T-helper 2 cell treated with Interferon-gamma antibody and Interleukin-4, amounts not matched to agents 5 μg/mL and 100 μg/mL, for 36 hours (primary cell): Measurements from ENCODE around the gene SCYL1.
A peak's percentile ranks its signal among the peaks of the same experiment; 100 is the strongest.

Experiments used
- DNase-seq: peaks from one replicate; pipeline ENCODE4 v3.0.0; 2021; ENCODE audit warnings: low spot score
- H3K27ac Mint-ChIP-seq: one replicate; pipeline ENCODE4 v1.8.0; 2021; ENCODE audit warnings: mild to moderate bottlenecking, mixed read lengths
- H3K27me3 Mint-ChIP-seq: one replicate; pipeline ENCODE4 v1.8.0; 2021; ENCODE audit warnings: low read depth, mixed read lengths
- H3K36me3 Mint-ChIP-seq: one replicate; pipeline ENCODE4 v1.8.0; 2021; ENCODE audit warnings: low read depth, mixed read lengths
- H3K4me1 Mint-ChIP-seq: one replicate; pipeline ENCODE4 v1.8.0; 2021; ENCODE audit warnings: low read depth, mixed read lengths
- H3K4me3 Mint-ChIP-seq: one replicate; pipeline ENCODE4 v1.8.0; 2022; ENCODE audit warnings: mild to moderate bottlenecking, moderate library complexity, mixed read lengths
- H3K9me3 Mint-ChIP-seq: one replicate; pipeline ENCODE4 v1.8.0; 2021; ENCODE audit warnings: mixed read lengths

SCYL1 gene

GRCh38 chr11:65524741-65525545 is at the start of gene SCYL1:
Gene SCYL1, plus strand, starts transcription at chr11:65525083. Its CDS starts 71 bp downstream, at chr11:65525154.
- Mint-ChIP-seq H3K27ac (peak within 1 kb of the TSS; percentile 74), H3K4me1 (peaks cover 37% of the 10 kb centered on the region), H3K36me3 (peaks cover 15% of the 10 kb centered on the region), H3K9me3 (no peaks in the 10 kb centered on the region), H3K27me3 (no peaks in the 10 kb centered on the region), H3K4me3 (peak within 1 kb of the TSS; percentile 86)
- peak; percentile 72 for DNase-seq

GRCh38 chr11:65476632-65477148 is 48.2 kb upstream of the SCYL1 start:
- peak overlapping the region; percentile 100 for H3K27ac Mint-ChIP-seq
- H3K4me1 Mint-ChIP-seq = peaks cover 23% of the 10 kb centered on the region
- H3K4me3 Mint-ChIP-seq = peak overlapping the region; percentile 97
- no peak for DNase-seq
- H3K9me3 Mint-ChIP-seq = no peaks in the 10 kb centered on the region
- no peaks in the 10 kb centered on the region for H3K27me3 Mint-ChIP-seq
- no peaks in the 10 kb centered on the region for H3K36me3 Mint-ChIP-seq

GRCh38 chr11:65477149-65477965 is 47.5 kb upstream of the SCYL1 start:
- peak; percentile 95 for DNase-seq
- H3K4me1 Mint-ChIP-seq = peaks cover 18% of the 10 kb centered on the region
- H3K36me3 Mint-ChIP-seq = no peaks in the 10 kb centered on the region
- H3K27me3 Mint-ChIP-seq = peaks cover 2% of the 10 kb centered on the region
- no peaks in the 10 kb centered on the region for H3K9me3 Mint-ChIP-seq
- peak overlapping the region; percentile 100 for H3K27ac Mint-ChIP-seq
- peak overlapping the region; percentile 97 for H3K4me3 Mint-ChIP-seq

GRCh38 chr11:65478388-65479183 is 46.3 kb upstream of the SCYL1 start:
- Mint-ChIP-seq H3K4me3 (peak overlapping the region; percentile 43), H3K36me3 (no peaks in the 10 kb centered on the region), H3K27me3 (peaks cover 4% of the 10 kb centered on the region), H3K9me3 (no peaks in the 10 kb centered on the region), H3K27ac (peak overlapping the region; percentile 65), H3K4me1 (peaks cover 18% of the 10 kb centered on the region)
- DNase-seq = no peak

- no peaks in the 10 kb centered on the region for H3K9me3 Mint-ChIP-seq
- DNase-seq = no peak
- H3K27me3 Mint-ChIP-seq = peaks cover 4% of the 10 kb centered on the region
- no peaks in the 10 kb centered on the region for H3K36me3 Mint-ChIP-seq
- peaks cover 18% of the 10 kb centered on the region for H3K4me1 Mint-ChIP-seq
- H3K4me3 Mint-ChIP-seq = peak overlapping the region; percentile 12
- peak overlapping the region; percentile 46 for H3K27ac Mint-ChIP-seq
These were observed 45.4 kb upstream of the SCYL1 start for GRCh38 chr11:65479184-65480145.

- peaks cover 4% of the 10 kb centered on the region for H3K27me3 Mint-ChIP-seq
- no peak overlapping the region for H3K4me3 Mint-ChIP-seq
- no peaks in the 10 kb centered on the region for H3K36me3 Mint-ChIP-seq
- H3K9me3 Mint-ChIP-seq = no peaks in the 10 kb centered on the region
- H3K4me1 Mint-ChIP-seq = peaks cover 16% of the 10 kb centered on the region
- H3K27ac Mint-ChIP-seq = no peak overlapping the region
- no peak for DNase-seq
These were observed 42.5 kb upstream of the SCYL1 start for GRCh38 chr11:65482306-65482850.

- no peaks in the 10 kb centered on the region for H3K9me3 Mint-ChIP-seq
- H3K27me3 Mint-ChIP-seq = peaks cover 4% of the 10 kb centered on the region
- DNase-seq = no peak
- H3K27ac Mint-ChIP-seq = no peak overlapping the region
- H3K4me1 Mint-ChIP-seq = peaks cover 18% of the 10 kb centered on the region
- H3K36me3 Mint-ChIP-seq = no peaks in the 10 kb centered on the region
- H3K4me3 Mint-ChIP-seq = no peak overlapping the region
These were observed 39.0 kb upstream of the SCYL1 start for GRCh38 chr11:65485920-65486219.

- H3K36me3 Mint-ChIP-seq = no peaks in the 10 kb centered on the region
- DNase-seq = no peak
- H3K27ac Mint-ChIP-seq = no peak overlapping the region
- peaks cover 4% of the 10 kb centered on the region for H3K27me3 Mint-ChIP-seq
- no peaks in the 10 kb centered on the region for H3K9me3 Mint-ChIP-seq
- H3K4me1 Mint-ChIP-seq = peaks cover 18% of the 10 kb centered on the region
- H3K4me3 Mint-ChIP-seq = no peak overlapping the region
These were observed 38.1 kb upstream of the SCYL1 start for GRCh38 chr11:65486570-65487466.

GRCh38 chr11:65487467-65488272 is 37.2 kb upstream of the SCYL1 start:
- H3K27me3 Mint-ChIP-seq = no peaks in the 10 kb centered on the region
- no peak for DNase-seq
- H3K9me3 Mint-ChIP-seq = no peaks in the 10 kb centered on the region
- H3K4me3 Mint-ChIP-seq = no peak overlapping the region
- peak overlapping the region; percentile 20 for H3K27ac Mint-ChIP-seq
- no peaks in the 10 kb centered on the region for H3K36me3 Mint-ChIP-seq
- H3K4me1 Mint-ChIP-seq = peaks cover 24% of the 10 kb centered on the region

- Mint-ChIP-seq H3K27ac (no peak overlapping the region), H3K27me3 (no peaks in the 10 kb centered on the region), H3K4me3 (no peak overlapping the region)
These were observed 36.4 kb upstream of the SCYL1 start for GRCh38 chr11:65488273-65489034.

More at GRCh38 chr11:65488273-65489034, 36.4 kb upstream of the SCYL1 start:
- DNase-seq = no peak
- H3K9me3 Mint-ChIP-seq = no peaks in the 10 kb centered on the region
- peaks cover 32% of the 10 kb centered on the region for H3K4me1 Mint-ChIP-seq
- no peaks in the 10 kb centered on the region for H3K36me3 Mint-ChIP-seq
